Type B pancreatic cell (in vitro differentiated cells): Measurements from ENCODE around the gene TMEM150A. TPM values are rescaled to one million over a fixed set of nuclear protein-coding genes. Genes with fewer than 3 reads are reported as not detected.

ENCODE experiments used
- DNase-seq: peaks from one replicate; pipeline ENCODE4 v3.0.0; 2021; ENCODE audit warnings: mixed read lengths; ENCODE audit not compliant: unreplicated experiment; ENCODE audit errors: extremely low spot score
- H3K27ac Mint-ChIP-seq: 2 replicates; pipeline ENCODE4 v1.8.0; 2021; ENCODE audit warnings: mild to moderate bottlenecking, mixed read lengths
- H3K27me3 Mint-ChIP-seq: 2 replicates; pipeline ENCODE4 v1.8.0; 2021; ENCODE audit warnings: mixed read lengths
- H3K36me3 Mint-ChIP-seq: 2 replicates; pipeline ENCODE4 v1.8.0; 2021; ENCODE audit warnings: mixed read lengths
- H3K4me1 Mint-ChIP-seq: one replicate; pipeline ENCODE4 v1.8.0; 2021; ENCODE audit warnings: mixed read lengths; ENCODE audit not compliant: unreplicated experiment
- H3K4me3 Mint-ChIP-seq: 2 replicates; pipeline ENCODE4 v1.8.0; 2021; ENCODE audit warnings: mild to moderate bottlenecking, mixed read lengths
- H3K9me3 Mint-ChIP-seq: 2 replicates; pipeline ENCODE4 v1.8.0; 2021; ENCODE audit warnings: mixed read lengths
- total RNA-seq: library from RNA; stranded (reverse); gene quantifications from 2 replicates; pipeline ENCODE4 v1.2.1, GENCODE V29; 2021; ENCODE audit warnings: low replicate concordance
- TF ChIP-seq, protein P1 (sequence below): fragments of 200-600 bp; sonication (generic); conservative IDR thresholded peaks from 2 replicates; pipeline ENCODE4 v1.5.0; 2021; ENCODE audit warnings: antibody characterized with exemption, mild to moderate bottlenecking

TMEM150A gene
- total RNA-seq, 1 donor from 2014 or later: 19.8 TPM

DNA sequence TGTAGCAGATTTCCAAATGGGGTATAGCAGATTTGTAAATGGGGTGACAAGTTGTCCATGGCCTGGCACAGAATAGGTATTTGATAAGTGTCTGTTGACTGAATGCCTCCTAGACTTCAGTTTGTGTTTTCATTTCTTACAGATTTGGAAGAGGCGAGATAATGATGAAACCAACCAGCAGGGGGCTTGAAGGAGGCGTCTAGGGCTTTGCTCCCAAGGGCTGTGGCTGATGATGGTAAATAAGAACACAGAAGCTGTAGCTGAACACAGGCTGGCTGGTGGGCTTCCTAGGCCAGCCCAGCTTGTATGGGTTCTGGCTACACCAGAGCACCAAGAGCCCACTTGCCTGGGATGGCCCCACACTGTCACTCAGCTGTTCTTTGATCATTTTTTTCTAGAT is 46.1 kb upstream of the TMEM150A start:
- TF ChIP-seq, protein P1, sequence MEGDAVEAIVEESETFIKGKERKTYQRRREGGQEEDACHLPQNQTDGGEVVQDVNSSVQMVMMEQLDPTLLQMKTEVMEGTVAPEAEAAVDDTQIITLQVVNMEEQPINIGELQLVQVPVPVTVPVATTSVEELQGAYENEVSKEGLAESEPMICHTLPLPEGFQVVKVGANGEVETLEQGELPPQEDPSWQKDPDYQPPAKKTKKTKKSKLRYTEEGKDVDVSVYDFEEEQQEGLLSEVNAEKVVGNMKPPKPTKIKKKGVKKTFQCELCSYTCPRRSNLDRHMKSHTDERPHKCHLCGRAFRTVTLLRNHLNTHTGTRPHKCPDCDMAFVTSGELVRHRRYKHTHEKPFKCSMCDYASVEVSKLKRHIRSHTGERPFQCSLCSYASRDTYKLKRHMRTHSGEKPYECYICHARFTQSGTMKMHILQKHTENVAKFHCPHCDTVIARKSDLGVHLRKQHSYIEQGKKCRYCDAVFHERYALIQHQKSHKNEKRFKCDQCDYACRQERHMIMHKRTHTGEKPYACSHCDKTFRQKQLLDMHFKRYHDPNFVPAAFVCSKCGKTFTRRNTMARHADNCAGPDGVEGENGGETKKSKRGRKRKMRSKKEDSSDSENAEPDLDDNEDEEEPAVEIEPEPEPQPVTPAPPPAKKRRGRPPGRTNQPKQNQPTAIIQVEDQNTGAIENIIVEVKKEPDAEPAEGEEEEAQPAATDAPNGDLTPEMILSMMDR: peak; percentile 66
- H3K27ac Mint-ChIP-seq: peak overlapping the region; percentile 62
- H3K27me3 Mint-ChIP-seq: no peaks in the 10 kb centered on the region
- DNase-seq: no peak
- no peak overlapping the region for H3K4me3 Mint-ChIP-seq
- H3K9me3 Mint-ChIP-seq: no peaks in the 10 kb centered on the region
- H3K4me1 Mint-ChIP-seq: no peaks in the 10 kb centered on the region
- H3K36me3 Mint-ChIP-seq: peaks cover 24% of the 10 kb centered on the region

DNA sequence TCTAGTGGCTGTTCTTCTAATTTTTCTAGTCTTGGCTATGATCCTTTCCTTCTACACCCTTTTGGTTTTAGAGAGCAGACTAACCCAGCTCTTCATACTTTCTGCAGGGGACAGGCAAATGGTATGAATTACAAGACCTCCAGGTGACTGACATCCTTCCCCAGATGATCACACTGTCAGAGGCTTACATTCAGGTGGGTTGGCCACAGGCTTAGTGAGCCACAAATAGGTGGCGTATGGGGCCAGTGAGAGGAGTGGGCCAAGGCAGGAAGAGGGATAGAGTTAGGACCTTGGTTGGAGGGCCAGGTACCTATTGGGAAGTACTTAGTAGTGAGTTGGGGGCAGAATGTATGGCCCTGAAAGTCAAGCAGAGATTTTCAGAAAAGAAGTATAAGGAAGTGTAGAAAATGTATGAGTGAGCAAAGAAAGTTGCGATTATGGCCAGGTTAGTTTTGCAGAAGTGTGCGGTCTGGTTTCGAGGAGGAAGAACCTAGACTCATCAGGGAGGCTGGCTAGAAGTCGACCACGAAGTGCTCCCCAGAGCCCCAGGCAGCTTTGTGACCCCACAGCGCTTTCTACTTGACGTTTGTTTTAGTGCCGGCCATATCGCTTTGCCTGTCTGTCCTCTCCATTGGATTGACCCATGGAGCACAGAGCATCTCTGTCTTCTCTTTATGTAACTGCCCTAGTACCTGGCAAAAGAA is 45.5 kb upstream of the TMEM150A start:
- no peaks in the 10 kb centered on the region for H3K27me3 Mint-ChIP-seq
- H3K27ac Mint-ChIP-seq: peak overlapping the region; percentile 62

DNA sequence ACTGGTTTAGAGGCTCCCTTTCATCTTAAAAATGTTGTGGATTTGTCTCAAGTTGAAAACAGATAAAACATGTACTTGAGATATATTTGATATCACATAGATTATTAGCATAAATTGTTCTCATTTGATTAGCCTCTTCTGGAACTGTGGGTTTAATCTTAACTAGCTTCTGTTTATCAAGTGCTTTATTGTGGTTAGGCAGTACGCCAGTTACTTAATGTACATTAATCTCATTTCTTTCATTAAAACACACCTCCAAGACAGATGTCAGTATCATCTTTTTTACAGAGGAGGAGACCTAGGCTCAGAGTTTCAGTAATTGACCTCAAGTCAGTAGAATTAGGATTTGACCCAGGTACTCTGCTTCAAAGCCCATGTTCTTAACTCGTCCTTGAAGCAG is 43.7 kb upstream of the TMEM150A start:
- H3K4me3 Mint-ChIP-seq: no peak overlapping the region
- H3K9me3 Mint-ChIP-seq: no peaks in the 10 kb centered on the region
- TF ChIP-seq, protein P1: no peak
- H3K27ac Mint-ChIP-seq: no peak overlapping the region
- peaks cover 33% of the 10 kb centered on the region for H3K36me3 Mint-ChIP-seq
- H3K27me3 Mint-ChIP-seq: no peaks in the 10 kb centered on the region
- DNase-seq: no peak
- no peaks in the 10 kb centered on the region for H3K4me1 Mint-ChIP-seq

More for the DNA sequence above, 45.5 kb upstream of the TMEM150A start:
- Mint-ChIP-seq H3K4me3 (no peak overlapping the region), H3K4me1 (no peaks in the 10 kb centered on the region), H3K36me3 (peaks cover 20% of the 10 kb centered on the region), H3K9me3 (no peaks in the 10 kb centered on the region)
- no peak for DNase-seq
- TF ChIP-seq, protein P1: no peak

DNA sequence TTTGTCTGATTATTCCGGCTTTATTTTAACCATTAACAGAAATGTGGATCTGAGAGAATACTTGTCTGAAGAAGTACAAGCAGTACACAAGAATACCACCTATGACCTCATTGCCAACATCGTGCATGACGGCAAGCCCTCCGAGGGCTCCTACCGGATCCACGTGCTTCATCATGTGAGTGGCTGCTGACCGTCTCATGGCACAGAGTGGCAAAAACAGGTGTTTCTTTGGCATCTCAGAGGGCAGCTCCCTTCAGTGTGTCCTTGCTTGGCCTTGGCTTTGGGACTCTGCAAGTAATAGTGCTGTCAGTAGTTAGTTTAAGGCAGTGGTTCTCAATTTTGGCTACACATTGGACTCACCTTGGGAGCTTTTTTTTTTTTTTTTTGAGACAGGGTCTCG is 42.4 kb upstream of the TMEM150A start:
- H3K27ac Mint-ChIP-seq: no peak overlapping the region
- H3K4me3 Mint-ChIP-seq: no peak overlapping the region
- H3K36me3 Mint-ChIP-seq: peaks cover 39% of the 10 kb centered on the region
- no peaks in the 10 kb centered on the region for H3K27me3 Mint-ChIP-seq
- TF ChIP-seq, protein P1: no peak
- no peaks in the 10 kb centered on the region for H3K9me3 Mint-ChIP-seq
- DNase-seq: no peak
- no peaks in the 10 kb centered on the region for H3K4me1 Mint-ChIP-seq

DNA sequence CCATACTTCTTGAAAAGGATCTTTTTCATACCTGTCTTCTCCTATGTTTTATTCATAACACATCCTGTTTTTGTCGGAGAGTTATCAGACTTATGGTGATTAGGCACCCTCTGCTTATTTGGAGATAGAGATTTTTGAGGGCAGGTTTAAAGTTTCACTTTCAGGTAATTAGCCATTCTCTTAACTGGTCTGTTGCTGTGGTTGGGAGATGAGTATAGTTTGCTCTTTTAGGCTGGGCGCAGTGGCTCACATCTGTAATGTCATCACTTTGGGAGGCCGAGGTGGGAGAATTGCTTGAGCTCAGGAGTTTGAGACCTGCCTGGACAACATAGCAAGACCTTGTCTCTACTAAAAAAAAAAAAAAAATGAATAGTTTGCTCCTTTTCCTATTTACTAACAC is 40.2 kb upstream of the TMEM150A start:
- TF ChIP-seq, protein P1: no peak
- Mint-ChIP-seq H3K9me3 (no peaks in the 10 kb centered on the region), H3K36me3 (peaks cover 26% of the 10 kb centered on the region), H3K27me3 (no peaks in the 10 kb centered on the region), H3K4me1 (no peaks in the 10 kb centered on the region), H3K27ac (no peak overlapping the region), H3K4me3 (no peak overlapping the region)
- no peak for DNase-seq
